GM23248 (cell line): ENCODE measurements around the gene NEK6. TPM values are rescaled to one million over a fixed set of nuclear protein-coding genes. Genes with fewer than 3 reads are reported as not detected.
A peak's percentile ranks its signal among the peaks of the same experiment; 100 is the strongest.

Experiments used
- DNase-seq: peaks from one replicate; pipeline ENCODE4 v3.0.0-alpha.2; 2015
- H2AFZ ChIP-seq: fragments of 200-600 bp; sonication (generic); 2 replicates; pipeline ENCODE4 v1.6.1; 2016; ENCODE audit warnings: antibody characterized with exemption
- H3F3A ChIP-seq: fragments of 200-600 bp; sonication (generic); 2 replicates; pipeline ENCODE4 v1.6.1; 2016; ENCODE audit warnings: mild to moderate bottlenecking, antibody characterized with exemption, mixed run types; ENCODE audit not compliant: insufficient read depth
- H3K27ac ChIP-seq: fragments of 200-600 bp; sonication (generic); 2 replicates; pipeline ENCODE4 v1.5.1; 2016; ENCODE audit warnings: mild to moderate bottlenecking
- H3K27me3 ChIP-seq: fragments of 200-600 bp; sonication (generic); replicated peaks from 2 replicates; pipeline ENCODE4 v1.6.1; 2016; ENCODE audit warnings: mild to moderate bottlenecking; ENCODE audit not compliant: insufficient read depth
- H3K36me3 ChIP-seq: fragments of 200-600 bp; sonication (generic); 2 replicates; pipeline ENCODE4 v1.6.1; 2016; ENCODE audit warnings: low read depth, mild to moderate bottlenecking
- H3K4me1 ChIP-seq: fragments of 200-600 bp; sonication (generic); 2 replicates; pipeline ENCODE4 v1.6.1; 2016; ENCODE audit warnings: mild to moderate bottlenecking; ENCODE audit not compliant: insufficient read depth
- H3K4me2 ChIP-seq: fragments of 200-600 bp; sonication (generic); one replicate; pipeline ENCODE4 v1.6.1; 2016; ENCODE audit warnings: mild to moderate bottlenecking; ENCODE audit not compliant: unreplicated experiment
- H3K4me3 ChIP-seq: fragments of 200-600 bp; sonication (generic); 2 replicates; pipeline ENCODE4 v1.5.1; 2016; ENCODE audit warnings: mild to moderate bottlenecking
- H3K79me2 ChIP-seq: fragments of 200-600 bp; sonication (generic); 2 replicates; pipeline ENCODE4 v1.6.1; 2016; ENCODE audit warnings: mild to moderate bottlenecking; ENCODE audit not compliant: insufficient read depth
- H3K9ac ChIP-seq: fragments of 200-600 bp; sonication (generic); 2 replicates; pipeline ENCODE4 v1.6.1; 2016; ENCODE audit warnings: mild to moderate bottlenecking
- H3K9me2 ChIP-seq: fragments of 200-600 bp; sonication (generic); 2 replicates; pipeline ENCODE4 v1.6.1; 2016; ENCODE audit warnings: mixed run types, mild to moderate bottlenecking, moderate library complexity; ENCODE audit not compliant: insufficient read depth
- H3K9me3 ChIP-seq: fragments of 200-600 bp; sonication (generic); one replicate; pipeline ENCODE4 v1.6.1; 2017; ENCODE audit warnings: low read depth
- H4K20me1 ChIP-seq: fragments of 200-600 bp; sonication (generic); 2 replicates; pipeline ENCODE4 v1.6.0; 2016; ENCODE audit not compliant: insufficient read depth
- EZH2 ChIP-seq: fragments of 200-600 bp; sonication (generic); IDR thresholded peaks from 2 replicates; pipeline ENCODE4 v1.6.1; 2018; ENCODE audit warnings: antibody characterized with exemption, mild to moderate bottlenecking; ENCODE audit not compliant: insufficient read depth, poor library complexity, severe bottlenecking
- EZH2phosphoT487 ChIP-seq: fragments of 200-600 bp; sonication (generic); IDR thresholded peaks from 2 replicates; pipeline ENCODE4 v1.6.1; 2018; ENCODE audit warnings: antibody characterized with exemption, moderate library complexity, mild to moderate bottlenecking, low read depth; ENCODE audit not compliant: insufficient read depth
- WGBS, 2 experiments: methylation state at CpG; one replicate each; pipeline ENCODE4 v1.1.6; 2015 to 2017; ENCODE audit warnings: low lambda C conversion rate in 2 of 2, low coverage in 1 of 2; ENCODE audit errors: missing lambda C conversion rate in 2 of 2; 5-methylcytosine and 5-hydroxymethylcytosine counted together
- in situ Hi-C: fragments of 300-500 bp; cut with MboI; formaldehyde crosslinking; loops from 2 replicates; pipeline ENCODE4 v1.15.0; 2020
- polyA plus RNA-seq: library from polyadenylated mRNA; unstranded; fragments of >200 nt; fragmentation: Nextera tagmentation; extraction: Ambion mirVana; gene quantifications from 2 replicates; pipeline ENCODE4 v1.2.1, GENCODE V29; 2016
- total RNA-seq: library from RNA; depleted of rRNA; stranded (reverse); fragments of >200 nt; shearing (Covaris generic); gene quantifications from 2 replicates; pipeline ENCODE4 v1.2.3, GENCODE V29; 2014; rRNA removed

The NEK6 gene
- total and polyA plus RNA-seq, 2 experiments from 2014 or later: 43.7 to 69.6 TPM

- WGBS, 2 experiments: 95 to 96% methylated on average over 4 of the region's 4 CpGs
These were observed 138.1 kb downstream of the NEK6 start for GRCh38 chr9:124395826-124396225.

DNA sequence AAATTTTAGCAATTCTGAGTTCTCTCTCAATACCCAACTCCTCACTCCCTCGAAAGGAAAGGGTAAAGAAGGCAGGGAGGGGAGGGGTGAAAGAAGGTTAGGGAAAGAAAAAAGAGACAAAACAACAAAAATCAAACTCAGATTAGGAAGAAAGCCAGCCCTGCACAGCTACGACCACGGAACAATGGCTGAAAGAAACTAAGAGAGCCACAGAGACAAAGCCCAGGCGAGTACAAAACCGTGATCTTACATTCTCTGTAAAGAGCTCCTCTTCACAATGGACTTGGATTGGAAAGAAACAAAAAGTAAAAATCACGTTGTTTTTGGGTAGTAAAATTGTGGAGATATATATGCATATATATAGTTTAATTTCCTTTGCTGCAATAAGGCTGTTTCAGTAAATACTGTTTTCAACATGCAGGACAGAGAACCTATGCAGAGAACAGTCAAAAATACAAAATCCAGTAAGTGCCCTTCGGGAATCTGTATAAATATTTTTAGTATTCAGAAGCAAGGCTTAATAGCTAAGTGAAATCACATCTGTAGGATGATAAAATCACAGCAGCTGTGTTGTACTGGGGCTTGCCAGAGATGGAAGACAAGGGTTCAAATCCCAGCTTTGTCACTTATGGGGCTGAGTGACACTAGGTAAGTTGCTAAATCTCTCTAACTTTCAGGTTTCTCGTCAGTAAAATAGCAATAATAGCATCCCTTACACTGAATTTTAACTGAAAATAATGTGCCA lies 140.6 kb downstream of the NEK6 start:
- Histone ChIP-seq H3K27ac (no peak overlapping the region), H3K9me3 (no peaks in the 10 kb centered on the region), H4K20me1 (no peaks in the 10 kb centered on the region), H3K79me2 (peaks cover 97% of the 10 kb centered on the region), H3K4me2 (no peak overlapping the region), H3K4me1 (peaks cover 37% of the 10 kb centered on the region), H3K36me3 (peaks cover 20% of the 10 kb centered on the region), H3K4me3 (no peak overlapping the region), H3K27me3 (no peaks in the 10 kb centered on the region), H3K9ac (peak overlapping the region; percentile 55; the same call in 1 of the 2 replicates), H3F3A (peaks cover 53% of the 10 kb centered on the region), H2AFZ (no peak overlapping the region), H3K9me2 (no peaks in the 10 kb centered on the region)
- TF ChIP-seq EZH2phosphoT487 (no peak), EZH2 (no peak)
- in situ Hi-C loops: no loop called here
- WGBS, 2 experiments: 95 to 97% methylated on average over 8 of the region's 8 CpGs
- DNase-seq: no peak

More at GRCh38 chr9:124395826-124396225, 138.1 kb downstream of the NEK6 start:
- Histone ChIP-seq H3K79me2 (peaks cover 86% of the 10 kb centered on the region), H3F3A (peaks cover 56% of the 10 kb centered on the region), H3K4me2 (no peak overlapping the region), H3K36me3 (0 out of 2 replicates have a peak, but pooled peaks cover 7% of the 10 kb centered on the region), H3K4me3 (no peak overlapping the region), H3K9me3 (no peaks in the 10 kb centered on the region), H3K9ac (no peak overlapping the region), H2AFZ (no peak overlapping the region), H3K27ac (no peak overlapping the region), H3K27me3 (no peaks in the 10 kb centered on the region), H4K20me1 (no peaks in the 10 kb centered on the region), H3K4me1 (peaks cover 59% of the 10 kb centered on the region), H3K9me2 (no peaks in the 10 kb centered on the region)
- no peak for DNase-seq
- in situ Hi-C loops: no loop called here
- TF ChIP-seq EZH2phosphoT487: no peak

DNA sequence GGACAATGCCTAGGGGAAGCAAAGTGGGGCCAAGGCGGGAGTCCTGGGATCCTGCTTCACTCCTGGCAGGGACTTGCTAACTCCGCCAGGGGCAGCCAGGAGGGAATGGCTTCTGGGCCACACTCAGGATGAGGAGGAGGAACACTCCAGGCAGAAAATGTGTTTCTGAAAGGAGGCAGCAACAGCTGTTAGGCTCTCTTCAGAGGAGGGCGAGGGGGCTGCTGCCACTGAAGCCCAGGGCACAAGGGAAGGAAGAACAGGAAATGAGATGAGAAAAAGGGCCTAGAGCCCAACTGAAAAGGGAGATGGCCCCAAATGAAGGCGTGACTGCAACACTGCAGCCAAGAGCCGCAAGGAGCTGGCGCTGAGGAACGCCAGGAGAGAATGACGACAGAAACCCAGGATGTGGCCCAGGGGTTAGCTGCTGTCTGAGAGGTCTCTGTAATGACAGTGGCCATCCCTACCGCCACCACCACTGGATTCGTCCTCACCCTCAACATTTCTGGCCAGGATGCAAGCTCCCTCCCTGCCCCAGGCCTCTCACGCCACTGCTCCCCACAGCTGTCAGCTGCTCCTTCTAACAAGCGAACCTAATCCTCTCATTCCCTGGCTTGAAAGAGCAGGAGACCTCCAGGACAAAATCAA lies 141.7 kb downstream of the NEK6 start:
- Histone ChIP-seq H3K27ac (peak overlapping the region; percentile 69), H3K9me2 (no peaks in the 10 kb centered on the region), H2AFZ (no peak overlapping the region), H3K9me3 (no peaks in the 10 kb centered on the region), H3K36me3 (peaks cover 31% of the 10 kb centered on the region), H3K9ac (peak overlapping the region; percentile 55), H4K20me1 (no peaks in the 10 kb centered on the region), H3K27me3 (no peaks in the 10 kb centered on the region), H3K79me2 (peaks cover 98% of the 10 kb centered on the region), H3K4me1 (peaks cover 26% of the 10 kb centered on the region), H3K4me2 (peak overlapping the region; percentile 49), H3F3A (peaks cover 42% of the 10 kb centered on the region), H3K4me3 (peak overlapping the region; percentile 16)
- peak; percentile 82 for DNase-seq
- in situ Hi-C loops: no loop called here
- TF ChIP-seq EZH2phosphoT487: no peak
- TF ChIP-seq EZH2: no peak
- 13 to 18% methylated on average over 12 of the region's 12 CpGs for WGBS, 2 experiments

GRCh38 chr9:124399968-124400940 lies 142.5 kb downstream of the NEK6 start:
- H3K4me2 ChIP-seq: peak overlapping the region; percentile 49
- H3K27ac ChIP-seq: peak overlapping the region; percentile 69
- peaks cover 38% of the 10 kb centered on the region for H3K36me3 ChIP-seq
- in situ Hi-C loops: loop anchor here (25.0 kb wide), 1 partner anchor 312 kb away; no protein-coding TSS in a partner anchor
- H3K9ac ChIP-seq: peak overlapping the region; percentile 55
- H3K9me3 ChIP-seq: no peaks in the 10 kb centered on the region
- H2AFZ ChIP-seq: no peak overlapping the region
- no peaks in the 10 kb centered on the region for H4K20me1 ChIP-seq
- H3K4me3 ChIP-seq: no peak overlapping the region
- DNase-seq: peak; percentile 24
- H3K4me1 ChIP-seq: peaks cover 22% of the 10 kb centered on the region
- H3F3A ChIP-seq: peaks cover 35% of the 10 kb centered on the region
- no peak for TF ChIP-seq EZH2
- no peak for TF ChIP-seq EZH2phosphoT487
- no peaks in the 10 kb centered on the region for H3K9me2 ChIP-seq
- WGBS, 2 experiments: 52 to 55% methylated on average over 15 of the region's 15 CpGs
- H3K79me2 ChIP-seq: peaks cover 98% of the 10 kb centered on the region
- no peaks in the 10 kb centered on the region for H3K27me3 ChIP-seq

Other genes starting within 250 kb of the NEK6 start
- gene LHX2, start 246.2 kb upstream of the NEK6 start, total RNA-seq: not detected in 2 replicates
- not detected in 2 replicates for gene LHX2, start 246.2 kb upstream of the NEK6 start, polyA plus RNA-seq
- gene PSMB7, start 157.5 kb downstream of the NEK6 start, total RNA-seq: 182 and 202 TPM in 2 replicates
- gene PSMB7, start 157.5 kb downstream of the NEK6 start, polyA plus RNA-seq: 245 and 249 TPM in 2 replicates
- gene ADGRD2, start 192.5 kb downstream of the NEK6 start, total RNA-seq: not detected in 2 replicates
- not detected in 2 replicates for gene ADGRD2, start 192.5 kb downstream of the NEK6 start, polyA plus RNA-seq
- not detected in 2 replicates for gene NR5A1, start 249.4 kb downstream of the NEK6 start, total RNA-seq
- not detected in 2 replicates for gene NR5A1, start 249.4 kb downstream of the NEK6 start, polyA plus RNA-seq